ENCODE measurements around the gene NMRAL1.

The NMRAL1 gene

DNA sequence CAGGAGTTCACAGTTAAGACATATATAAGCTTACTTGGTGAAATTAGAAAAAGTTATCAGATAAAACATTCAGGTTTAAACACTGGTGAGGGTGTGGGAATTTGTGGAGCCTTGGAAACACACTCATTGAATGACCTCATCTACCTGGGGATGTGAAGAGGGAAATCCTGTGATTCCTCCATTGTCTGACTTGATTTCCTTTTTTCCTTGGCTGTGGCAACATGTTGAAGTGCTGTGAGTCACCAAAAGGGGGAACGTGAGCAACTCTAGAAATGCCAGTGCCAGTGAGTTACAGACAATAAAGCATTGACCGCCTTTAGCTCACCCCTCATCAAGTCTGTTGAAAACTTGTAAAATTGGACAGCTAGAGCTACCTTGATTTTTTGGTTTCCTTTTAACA is 3.5 kb upstream of the NMRAL1 start:
- TF ChIP-seq, protein P1, sequence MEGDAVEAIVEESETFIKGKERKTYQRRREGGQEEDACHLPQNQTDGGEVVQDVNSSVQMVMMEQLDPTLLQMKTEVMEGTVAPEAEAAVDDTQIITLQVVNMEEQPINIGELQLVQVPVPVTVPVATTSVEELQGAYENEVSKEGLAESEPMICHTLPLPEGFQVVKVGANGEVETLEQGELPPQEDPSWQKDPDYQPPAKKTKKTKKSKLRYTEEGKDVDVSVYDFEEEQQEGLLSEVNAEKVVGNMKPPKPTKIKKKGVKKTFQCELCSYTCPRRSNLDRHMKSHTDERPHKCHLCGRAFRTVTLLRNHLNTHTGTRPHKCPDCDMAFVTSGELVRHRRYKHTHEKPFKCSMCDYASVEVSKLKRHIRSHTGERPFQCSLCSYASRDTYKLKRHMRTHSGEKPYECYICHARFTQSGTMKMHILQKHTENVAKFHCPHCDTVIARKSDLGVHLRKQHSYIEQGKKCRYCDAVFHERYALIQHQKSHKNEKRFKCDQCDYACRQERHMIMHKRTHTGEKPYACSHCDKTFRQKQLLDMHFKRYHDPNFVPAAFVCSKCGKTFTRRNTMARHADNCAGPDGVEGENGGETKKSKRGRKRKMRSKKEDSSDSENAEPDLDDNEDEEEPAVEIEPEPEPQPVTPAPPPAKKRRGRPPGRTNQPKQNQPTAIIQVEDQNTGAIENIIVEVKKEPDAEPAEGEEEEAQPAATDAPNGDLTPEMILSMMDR (IDR thresholded peaks at IDR 0.05; ENCODE audit: low read depth, low read length), result peak; percentile 13
- no peak for DNase-seq (ENCODE audit: extremely low read depth, low read depth)

DNA sequence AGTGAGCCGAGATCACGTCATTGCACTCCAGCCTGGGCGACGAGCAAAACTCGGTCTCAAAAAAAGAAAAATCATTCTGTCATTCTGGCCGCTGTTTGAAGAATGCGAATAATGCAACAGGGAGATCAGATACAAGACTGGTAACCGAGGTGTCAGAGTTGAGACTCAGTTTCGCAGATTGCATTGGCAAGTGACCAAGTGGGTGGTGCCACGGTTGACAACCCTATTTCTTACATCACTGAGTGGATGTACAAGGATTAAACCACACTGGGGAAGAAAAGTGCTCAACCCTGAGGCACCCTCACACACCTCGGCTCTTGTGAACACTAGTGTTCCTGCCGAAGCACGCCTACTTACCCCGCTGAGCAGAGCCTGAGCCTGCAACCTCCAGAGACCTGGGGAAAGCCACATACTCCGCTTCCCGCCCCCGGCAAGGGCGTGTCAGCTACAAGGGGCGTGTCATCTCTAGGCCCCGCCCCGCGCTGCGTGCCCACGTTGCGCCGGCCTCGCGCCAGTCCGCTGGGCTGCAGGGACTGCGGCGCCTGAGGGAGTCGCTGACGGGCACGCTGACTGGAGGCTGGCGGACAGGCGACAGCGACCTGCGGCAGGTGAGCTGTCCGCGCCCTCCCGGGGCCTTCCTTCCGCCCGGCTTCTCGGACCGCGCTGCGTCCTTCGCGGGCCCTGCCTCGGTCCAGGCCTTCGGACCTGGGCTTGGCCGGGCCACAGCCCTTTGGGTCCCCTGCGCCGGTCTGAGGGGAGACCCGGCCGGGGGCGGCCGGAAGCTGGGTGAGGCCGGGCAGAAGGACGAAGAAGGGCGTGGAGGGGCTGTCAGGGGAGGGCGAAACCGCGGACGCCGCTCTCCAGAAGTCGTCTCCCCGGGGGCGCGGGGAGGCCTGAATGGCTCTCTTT is 1.7 kb upstream of the NMRAL1 start, which contains the start of gene HMOX2:
TSS of gene HMOX2 (plus strand) at position 519 of the 909 bp plus-strand sequence. CDS start 29,127 bp downstream, outside the sequence.
- TF ChIP-seq, protein P1 (IDR thresholded peaks at IDR 0.05; ENCODE audit: low read depth, low read length), result peak; percentile 30
- DNase-seq (ENCODE audit: extremely low read depth, low read depth), result peak; percentile 77

DNA sequence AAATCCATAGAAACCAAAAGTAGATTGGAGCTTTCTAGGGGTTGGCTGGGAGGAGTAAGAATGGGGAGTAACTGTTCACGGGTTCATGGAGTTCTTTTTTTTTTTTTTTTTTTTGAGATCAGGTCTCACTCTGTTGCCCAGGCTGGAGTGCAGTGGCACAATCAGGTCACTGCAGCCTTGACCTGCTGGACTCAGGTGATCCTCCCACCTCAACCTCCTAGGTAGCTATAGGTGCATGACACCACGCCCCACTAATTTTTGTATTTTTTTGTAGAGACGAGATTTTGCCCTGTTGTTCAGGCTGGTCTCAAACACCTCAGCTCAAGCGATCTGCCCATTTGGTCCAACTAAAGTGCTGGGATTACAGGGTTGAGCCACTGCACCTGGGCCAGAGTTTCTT is 1.5 kb downstream of the NMRAL1 start:
- TF ChIP-seq, protein P1 (IDR thresholded peaks at IDR 0.05; ENCODE audit: low read depth, low read length), result no peak
- DNase-seq (ENCODE audit: extremely low read depth, low read depth), result no peak

DNA sequence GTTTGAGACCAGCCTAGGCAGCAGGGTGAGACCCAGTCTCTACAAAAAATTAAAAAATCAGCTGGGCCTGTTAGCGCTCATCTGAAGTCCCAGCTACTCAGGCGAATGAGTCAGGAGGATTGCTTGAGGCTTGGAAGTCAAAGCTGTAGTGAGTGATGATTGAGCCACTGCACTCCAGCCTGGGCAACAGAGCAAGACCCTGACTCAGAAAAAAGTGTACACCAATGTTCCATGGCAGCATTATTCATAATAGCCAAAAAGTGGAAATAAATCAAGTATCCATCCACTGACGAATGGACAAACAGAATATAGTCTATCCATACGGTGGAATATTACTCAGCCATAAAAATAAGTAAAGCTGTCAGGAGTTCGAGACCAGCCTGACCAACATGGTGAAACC is 2.6 kb downstream of the NMRAL1 start:
- DNase-seq (ENCODE audit: extremely low read depth, low read depth), result no peak
- TF ChIP-seq, protein P1 (IDR thresholded peaks at IDR 0.05; ENCODE audit: low read depth, low read length), result no peak

DNA sequence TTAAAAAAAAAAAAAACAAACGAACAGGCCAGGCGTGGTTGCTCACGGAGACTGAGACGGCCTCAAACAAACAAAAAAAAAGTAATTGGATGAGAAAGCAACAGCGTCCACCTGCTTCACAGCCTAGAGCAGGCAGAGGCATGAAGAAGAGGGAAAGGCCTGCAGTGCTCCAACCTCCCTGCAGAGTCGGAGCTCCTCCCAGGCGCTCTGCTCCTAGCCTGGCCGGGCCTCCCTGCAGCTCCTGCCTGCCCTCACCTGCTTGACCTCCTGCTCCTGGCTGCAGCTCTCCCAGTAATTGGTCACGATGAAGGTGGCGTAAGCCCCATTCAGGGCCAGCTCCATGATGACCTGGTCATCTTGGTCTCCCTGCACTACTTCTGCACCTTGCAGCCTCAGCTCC is 5.5 kb downstream of the NMRAL1 start:
- TF ChIP-seq, protein P1 (IDR thresholded peaks at IDR 0.05; ENCODE audit: low read depth, low read length), result no peak
- no peak for DNase-seq (ENCODE audit: extremely low read depth, low read depth)

DNA sequence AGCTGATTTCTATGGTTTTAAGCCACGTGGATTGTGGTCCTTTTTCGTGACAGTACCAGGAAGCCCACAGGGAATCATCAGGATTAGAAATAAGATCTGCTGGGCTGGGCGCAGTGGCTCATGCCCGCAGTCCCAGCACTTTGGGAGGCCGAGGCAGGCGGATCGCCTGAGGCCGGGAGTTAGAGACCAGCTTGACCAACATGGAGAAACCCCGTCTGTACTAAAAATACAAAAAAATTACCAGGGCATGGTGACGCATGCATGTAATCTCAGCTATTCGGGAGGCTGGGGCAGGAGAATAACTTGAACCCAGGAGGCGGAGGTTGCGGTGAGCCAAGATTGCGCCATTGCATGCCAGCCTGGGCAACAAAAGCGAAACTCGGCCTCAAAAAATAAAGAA is 6.5 kb downstream of the NMRAL1 start:
- TF ChIP-seq, protein P1 (IDR thresholded peaks at IDR 0.05; ENCODE audit: low read depth, low read length), result no peak
- no peak for DNase-seq (ENCODE audit: extremely low read depth, low read depth)

DNA sequence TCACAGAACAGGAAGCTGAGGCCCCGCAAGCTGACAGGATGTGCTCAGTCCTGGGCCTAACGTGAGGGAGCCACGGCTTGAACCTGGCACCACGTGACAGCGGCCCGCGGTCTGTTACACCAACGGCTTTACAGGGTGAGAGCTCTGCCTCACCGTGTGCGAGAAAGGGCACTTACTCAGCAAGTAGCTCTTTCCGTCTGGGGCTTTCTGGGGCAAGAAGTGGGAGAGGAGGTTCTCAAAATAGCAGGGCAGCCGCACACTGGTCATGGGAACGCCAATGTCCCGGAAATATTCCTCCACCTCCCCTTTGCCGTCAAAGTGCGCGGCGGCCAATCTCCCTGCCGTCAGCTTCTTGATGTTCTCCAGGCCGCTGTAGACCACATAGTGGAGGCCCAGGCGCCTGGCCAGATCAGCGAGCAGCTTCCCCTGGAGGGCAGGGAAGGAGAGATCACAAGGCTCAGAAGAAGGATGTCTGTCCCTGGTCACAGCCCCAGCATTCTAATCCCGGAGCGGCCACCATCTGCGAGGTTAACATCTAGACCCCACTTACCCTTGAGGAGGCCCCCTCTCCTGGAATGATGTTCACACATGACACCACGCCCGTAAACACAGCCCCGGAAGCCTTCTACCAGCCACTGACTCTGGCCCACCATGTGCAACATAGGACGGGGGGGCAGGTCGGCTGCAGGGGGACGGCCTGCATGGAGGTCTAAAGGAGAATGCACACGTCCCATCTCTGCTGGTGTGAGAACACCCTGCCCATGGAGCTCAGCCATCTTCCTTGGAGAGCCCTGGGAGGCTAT is 8.2 kb downstream of the NMRAL1 start:
- TF ChIP-seq, protein P1 (IDR thresholded peaks at IDR 0.05; ENCODE audit: low read depth, low read length), result no peak
- DNase-seq (ENCODE audit: extremely low read depth, low read depth), result no peak
